Astrocyte of the hippocampus (primary cell): Measurements from ENCODE around the gene DUSP11.
"Not testable (repeated sequence)": the region's sequence is repeated elsewhere in the genome, so short reads cannot be mapped to it uniquely, and the experiment has no call there.

Source experiments
- DNase-seq: peaks from one replicate; pipeline ENCODE4 v3.0.0; 2011; ENCODE audit warnings: low read depth, low spot score

Gene DUSP11

GRCh38 chr2:73772819-73773218 is 7.1 kb downstream of the DUSP11 start:
- no peak for DNase-seq

- DNase-seq: no peak
These were observed 9.2 kb downstream of the DUSP11 start for GRCh38 chr2:73770725-73771124.

GRCh38 chr2:73766994-73767393 is 12.9 kb downstream of the DUSP11 start:
- no peak for DNase-seq

GRCh38 chr2:73766349-73766748 is 13.6 kb downstream of the DUSP11 start:
- DNase-seq: no peak

GRCh38 chr2:73764945-73765344 is 15.0 kb downstream of the DUSP11 start:
- DNase-seq: no peak

GRCh38 chr2:73762571-73762970 is 17.3 kb downstream of the DUSP11 start:
- DNase-seq: peak; percentile 53

- no peak for DNase-seq
These were observed 20.0 kb downstream of the DUSP11 start for GRCh38 chr2:73759904-73760303.

GRCh38 chr2:73759285-73759764 is 20.6 kb downstream of the DUSP11 start:
- DNase-seq: peak; percentile 76

GRCh38 chr2:73754332-73754731 is 25.6 kb downstream of the DUSP11 start:
- DNase-seq: not testable (repeated sequence)

- DNase-seq: no peak
These were observed 30.6 kb downstream of the DUSP11 start for GRCh38 chr2:73749314-73749713.

GRCh38 chr2:73746877-73747208 is 33.1 kb downstream of the DUSP11 start:
- no peak for DNase-seq

- no peak for DNase-seq
These were observed 33.7 kb downstream of the DUSP11 start for GRCh38 chr2:73746015-73746876.

GRCh38 chr2:73740767-73741166 is 39.1 kb downstream of the DUSP11 start:
- DNase-seq: no peak

GRCh38 chr2:73739101-73739500 is 40.8 kb downstream of the DUSP11 start:
- DNase-seq: no peak

- DNase-seq: peak; percentile 98
These were observed 42.8 kb downstream of the DUSP11 start, which contains the start of gene TPRKB for GRCh38 chr2:73736855-73737779. TSS of gene TPRKB (minus strand) at chr2:73737345. CDS start at chr2:73734569, 2,776 bp downstream.

- no peak for DNase-seq
These were observed 43.5 kb downstream of the DUSP11 start for GRCh38 chr2:73736378-73736777.

- DNase-seq: no peak
These were observed 49.1 kb downstream of the DUSP11 start for GRCh38 chr2:73730810-73731209.

GRCh38 chr2:73728711-73729110 is 51.2 kb downstream of the DUSP11 start:
- DNase-seq: no peak

- no peak for DNase-seq
These were observed 51.9 kb downstream of the DUSP11 start for GRCh38 chr2:73728043-73728442.

- DNase-seq: not testable (repeated sequence)
These were observed 53.2 kb downstream of the DUSP11 start for GRCh38 chr2:73726657-73727056.

GRCh38 chr2:73718851-73719621 is 60.9 kb downstream of the DUSP11 start:
- no peak for DNase-seq

- DNase-seq: no peak
These were observed 61.5 kb downstream of the DUSP11 start for GRCh38 chr2:73718421-73718820.
